Uterus (tissue), 2 donors: ENCODE results near the gene PSMD13.

Experiments used
- CTCF ChIP-seq, 4 experiments: fragments of 200-600 bp in 2 of 4; fragments of 450-650 bp in 2 of 4; sonication (generic) in 2 of 4; IDR thresholded peaks; one replicate each; pipeline ENCODE4 v1.5.1; 2016 to 2019; ENCODE audit warnings: antibody characterized with exemption in 4 of 4, mild to moderate bottlenecking in 2 of 4, moderate library complexity in 1 of 4
- POLR2A ChIP-seq, 2 donors: fragments of 450-650 bp; IDR thresholded peaks; one replicate each; pipeline ENCODE4 v1.6.1; 2016; ENCODE audit warnings: antibody characterized with exemption in 2 of 2, mild to moderate bottlenecking in 1 of 2, moderate library complexity in 1 of 2

- TF ChIP-seq CTCF (IDR thresholded peaks at IDR 0.05) = no peak
- no peak for TF ChIP-seq POLR2A (IDR thresholded peaks at IDR 0.05)
Measured at GRCh38 chr11:255176-255575, 18.4 kb downstream of the PSMD13 start.
